Measurements from ENCODE around the gene RETREG2. TPM values are rescaled to one million over a fixed set of nuclear protein-coding genes. Genes with fewer than 3 reads are reported as not detected.

The RETREG2 gene, protein sequence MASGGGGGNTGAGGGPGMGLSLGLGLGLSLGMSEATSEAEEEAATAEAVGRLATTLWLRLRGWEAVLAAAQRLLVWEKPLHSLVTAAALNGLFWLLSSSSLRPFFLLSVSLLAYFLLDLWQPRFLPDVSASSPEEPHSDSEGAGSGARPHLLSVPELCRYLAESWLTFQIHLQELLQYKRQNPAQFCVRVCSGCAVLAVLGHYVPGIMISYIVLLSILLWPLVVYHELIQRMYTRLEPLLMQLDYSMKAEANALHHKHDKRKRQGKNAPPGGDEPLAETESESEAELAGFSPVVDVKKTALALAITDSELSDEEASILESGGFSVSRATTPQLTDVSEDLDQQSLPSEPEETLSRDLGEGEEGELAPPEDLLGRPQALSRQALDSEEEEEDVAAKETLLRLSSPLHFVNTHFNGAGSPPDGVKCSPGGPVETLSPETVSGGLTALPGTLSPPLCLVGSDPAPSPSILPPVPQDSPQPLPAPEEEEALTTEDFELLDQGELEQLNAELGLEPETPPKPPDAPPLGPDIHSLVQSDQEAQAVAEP
- total RNA-seq, result 10 to 100 TPM; 49.8 to 63.7 (median 57.6) TPM

GRCh38 chr2:219177552-219178376 is at the start of gene RETREG2:
RETREG2 (plus strand) TSS chr2:219178275; CDS start chr2:219178353, 78 bp downstream.
- TF ChIP-seq EP300 (IDR thresholded peaks at IDR 0.05), result no peak
- TF ChIP-seq POLR2AphosphoS5 (IDR thresholded peaks at IDR 0.05), result peak; percentile 98
- TF ChIP-seq POLR2A (IDR thresholded peaks at IDR 0.05), result peak; percentile 97 to 98
- TF ChIP-seq CTCF (IDR thresholded peaks at IDR 0.05), result peak in 3 of 4 experiments; percentile 48 to 68 (median 65)
- WGBS, 2 donors (ENCODE audit: low coverage in 1 of 2), result 1 to 2% methylated on average over 9 to 16 of the region's 67 CpGs

GRCh38 chr2:219128396-219128795 is 49.7 kb upstream of the RETREG2 start:
- Histone ChIP-seq H3K9me3 (no peaks in the 10 kb centered on the region), H3K27ac (no peak overlapping the region), H3K4me3 (no peak overlapping the region), H3K4me1 (peaks cover 0 to 54% (median 0%) of the 10 kb centered on the region in 3 donors), H3K36me3 (no peaks in the 10 kb centered on the region), H3K27me3 (no peaks in the 10 kb centered on the region)
- TF ChIP-seq CTCF (IDR thresholded peaks at IDR 0.05) (no peak), POLR2AphosphoS5 (IDR thresholded peaks at IDR 0.05) (no peak), POLR2A (IDR thresholded peaks at IDR 0.05) (no peak), EP300 (IDR thresholded peaks at IDR 0.05) (no peak)
- no peak for ATAC-seq
- 64 to 85% methylated on average over 4 to 7 of the region's 7 CpGs for WGBS, 2 donors (ENCODE audit: low coverage in 1 of 2)

More at GRCh38 chr2:219177552-219178376, at the start of gene RETREG2:
- H3K36me3 ChIP-seq, result peaks cover 0 to 58% of the 10 kb centered on the region in 2 donors
- H3K27me3 ChIP-seq, result no peaks in the 10 kb centered on the region
- peak within 1 kb of the TSS; percentile 82 to 99 for H3K4me3 ChIP-seq
- no peaks in the 10 kb centered on the region for H3K9me3 ChIP-seq
- peak within 1 kb of the TSS; percentile 95 to 99 (median 96) for H3K27ac ChIP-seq
- peaks cover 0 to 52% (median 26%) of the 10 kb centered on the region in 3 donors for H3K4me1 ChIP-seq
- peak; percentile 87 for ATAC-seq

DNA sequence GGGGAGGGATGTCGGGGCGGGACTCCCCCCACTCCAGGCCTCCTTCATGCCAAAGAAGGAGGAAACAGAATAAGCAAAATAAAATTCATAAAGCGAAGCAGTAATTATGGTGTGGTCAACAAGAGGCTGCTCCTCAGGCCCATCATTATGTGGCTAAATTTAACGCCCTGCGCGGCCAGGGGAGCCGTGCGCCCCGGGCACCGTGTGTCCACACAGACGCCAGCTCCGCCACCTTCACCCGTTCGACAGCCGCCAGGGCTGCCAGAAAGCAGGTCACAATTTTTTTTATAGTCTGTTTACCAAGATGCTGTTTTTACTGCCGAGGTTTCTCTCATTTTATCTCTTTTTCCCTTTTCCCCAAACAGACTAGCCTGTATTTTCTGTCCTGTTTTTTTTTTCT is 48.5 kb upstream of the RETREG2 start:
- Histone ChIP-seq H3K4me3 (no peak overlapping the region), H3K36me3 (no peaks in the 10 kb centered on the region), H3K4me1 (peaks cover 0 to 48% (median 0%) of the 10 kb centered on the region in 3 donors), H3K9me3 (no peaks in the 10 kb centered on the region), H3K27ac (no peak overlapping the region), H3K27me3 (no peaks in the 10 kb centered on the region)
- WGBS, 2 donors (ENCODE audit: low coverage in 1 of 2), result 92 to 94% methylated on average over 14 to 16 of the region's 16 CpGs
- TF ChIP-seq EP300 (IDR thresholded peaks at IDR 0.05), result no peak
- no peak for TF ChIP-seq POLR2AphosphoS5 (IDR thresholded peaks at IDR 0.05)
- TF ChIP-seq POLR2A (IDR thresholded peaks at IDR 0.05), result no peak
- no peak for TF ChIP-seq CTCF (IDR thresholded peaks at IDR 0.05)
- ATAC-seq, result no peak

GRCh38 chr2:219131327-219131726 is 46.7 kb upstream of the RETREG2 start:
- no peak overlapping the region for H3K4me3 ChIP-seq
- 15 to 66% methylated on average over 3 of the region's 3 CpGs for WGBS, 2 donors (ENCODE audit: low coverage in 1 of 2)
- no peaks in the 10 kb centered on the region for H3K27me3 ChIP-seq
- no peak for ATAC-seq
- TF ChIP-seq POLR2A (IDR thresholded peaks at IDR 0.05) (no peak), POLR2AphosphoS5 (IDR thresholded peaks at IDR 0.05) (no peak), EP300 (IDR thresholded peaks at IDR 0.05) (no peak), CTCF (IDR thresholded peaks at IDR 0.05) (no peak)
- H3K9me3 ChIP-seq, result no peaks in the 10 kb centered on the region
- peaks cover 0 to 35% (median 0%) of the 10 kb centered on the region in 3 donors for H3K4me1 ChIP-seq
- H3K27ac ChIP-seq, result no peak overlapping the region
- peaks cover 0 to 6% of the 10 kb centered on the region in 2 donors for H3K36me3 ChIP-seq
